Measurements from ENCODE around the gene GPC6. TPM values are rescaled to one million over a fixed set of nuclear protein-coding genes. Genes with fewer than 3 reads are reported as not detected.

GPC6 gene
- polyA plus RNA-seq, 1 donor = 4.1 TPM

- DNase-seq = no peak
These were observed 721.7 kb downstream of the GPC6 start for GRCh38 chr13:93948162-93948922.

DNA sequence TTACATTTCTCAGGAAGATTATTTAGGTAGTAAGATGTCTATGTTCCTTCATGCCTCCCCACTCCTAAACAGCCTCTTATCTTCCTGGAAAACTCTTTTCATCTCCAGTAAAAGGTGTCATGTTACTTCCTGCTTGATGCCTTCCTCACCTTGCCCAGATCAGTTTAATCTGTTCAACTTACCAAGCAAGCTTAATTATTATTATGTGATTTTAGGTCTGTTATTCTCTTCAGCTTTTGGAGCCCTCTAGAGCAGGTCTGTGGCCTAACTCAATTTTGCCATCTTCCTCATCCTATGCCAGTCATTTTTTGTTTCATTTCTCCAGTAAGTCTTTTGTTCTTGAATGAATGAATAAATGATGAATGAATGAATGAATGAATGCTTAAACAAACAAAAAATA, 724.5 kb downstream of the GPC6 start:
- no peak for DNase-seq

- no peak for DNase-seq
These were observed 725.3 kb downstream of the GPC6 start for GRCh38 chr13:93951951-93952350.

DNA sequence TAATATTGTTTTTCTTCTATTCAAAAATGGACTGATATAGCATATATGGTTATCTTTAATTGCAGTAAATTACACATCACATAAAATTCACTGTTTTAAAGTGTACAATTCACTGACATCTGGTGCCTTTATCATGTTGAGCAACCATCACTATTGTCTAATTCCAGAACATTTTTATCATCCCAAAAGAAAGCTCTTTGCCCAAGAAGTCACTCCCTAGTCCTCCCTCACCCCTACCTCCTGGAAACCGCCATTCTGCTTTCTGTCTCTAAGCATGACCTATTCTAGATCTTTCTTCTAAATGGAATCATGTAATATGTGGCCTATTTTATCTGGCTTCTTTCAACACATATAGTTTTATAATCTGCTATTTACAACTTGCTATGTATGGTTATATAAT, 727.2 kb downstream of the GPC6 start:
- DNase-seq = no peak

GRCh38 chr13:93955904-93956303, 729.3 kb downstream of the GPC6 start:
- peak; percentile 4 for DNase-seq

GRCh38 chr13:93956426-93956825, 729.8 kb downstream of the GPC6 start:
- no peak for DNase-seq

DNA sequence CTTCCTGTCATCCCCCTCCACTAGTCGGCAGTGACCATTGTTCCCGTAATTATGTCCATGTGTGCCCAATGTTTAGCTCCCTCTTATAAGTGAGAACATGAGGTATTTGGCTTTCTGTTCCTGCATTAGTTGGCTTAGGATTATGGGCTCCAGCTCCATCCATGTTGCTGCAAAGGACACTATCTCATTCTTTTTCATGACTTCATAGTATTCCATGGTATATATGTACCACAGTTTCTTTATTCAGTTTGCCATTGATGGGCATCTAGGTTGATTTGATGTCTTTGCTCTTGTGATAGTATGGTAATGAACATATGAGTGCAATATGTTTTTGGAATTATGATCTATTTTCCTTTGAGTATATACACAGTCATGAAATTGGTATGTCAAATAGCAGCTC, 730.8 kb downstream of the GPC6 start:
- DNase-seq = no peak

- no peak for DNase-seq
These were observed 733.4 kb downstream of the GPC6 start for GRCh38 chr13:93959796-93960533.

GRCh38 chr13:93963266-93964145, 736.9 kb downstream of the GPC6 start:
- no peak for DNase-seq

GRCh38 chr13:93964146-93964512, 737.5 kb downstream of the GPC6 start:
- no peak for DNase-seq

DNA sequence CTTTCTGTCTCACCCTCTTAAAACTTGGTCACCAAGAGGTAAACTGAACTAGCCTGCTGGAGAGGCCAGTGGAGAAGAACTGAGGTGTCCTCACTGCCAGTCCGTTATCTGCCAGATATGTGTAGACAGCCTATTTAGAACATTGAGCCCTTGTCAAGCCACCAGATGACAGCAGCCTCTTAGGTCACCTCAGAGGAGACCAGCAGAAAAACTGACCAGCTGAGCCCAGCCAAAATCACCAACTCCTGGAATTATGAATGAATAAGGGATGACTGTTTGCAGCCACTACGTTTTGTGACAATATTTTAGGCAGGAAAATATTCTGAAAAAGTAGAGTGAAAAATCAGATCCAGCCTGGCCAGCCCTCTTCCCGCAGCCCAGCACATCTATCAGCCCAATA, 739.0 kb downstream of the GPC6 start:
- no peak for DNase-seq

GRCh38 chr13:93966267-93966936, 739.8 kb downstream of the GPC6 start:
- no peak for DNase-seq

DNA sequence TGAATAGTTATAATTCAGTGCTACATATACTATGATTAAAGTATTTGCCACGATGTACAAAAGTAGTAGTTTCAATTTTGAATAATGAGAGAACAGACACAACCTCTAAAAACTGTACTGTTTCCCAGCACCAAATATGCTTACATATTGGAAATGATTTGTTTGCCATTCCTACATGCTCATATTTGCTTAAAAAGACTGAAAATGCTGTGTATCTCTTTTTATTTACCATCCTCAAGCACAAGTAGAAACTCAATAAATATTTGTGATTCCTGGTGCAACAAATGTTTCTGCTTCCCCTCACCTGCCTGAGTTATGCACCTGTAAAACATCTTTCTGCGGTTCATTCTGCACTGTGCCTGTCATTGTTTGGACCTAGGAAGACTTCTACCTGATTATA, 740.7 kb downstream of the GPC6 start:
- DNase-seq = no peak

GRCh38 chr13:93975242-93975641, 748.6 kb downstream of the GPC6 start:
- no peak for DNase-seq

DNA sequence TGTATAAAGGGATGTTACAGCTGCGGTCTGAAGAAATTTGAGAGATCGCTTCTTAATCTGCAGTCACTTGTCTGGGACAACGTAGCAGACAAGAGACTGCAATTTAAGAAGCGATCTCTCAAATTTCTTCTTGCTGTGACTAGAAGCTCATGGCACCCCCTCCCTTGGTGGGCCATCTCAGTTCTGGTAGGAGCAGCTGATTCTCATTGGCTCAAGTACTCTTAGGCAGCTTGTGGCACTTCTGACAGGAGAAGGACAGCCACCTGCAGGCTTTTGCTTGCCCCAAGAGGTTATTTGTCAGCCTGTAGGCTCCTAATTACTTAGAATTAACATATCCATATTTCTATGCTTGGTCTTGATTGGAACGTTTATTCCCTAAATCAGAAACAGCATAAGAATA, 749.9 kb downstream of the GPC6 start:
- no peak for DNase-seq

- DNase-seq = no peak
These were observed 751.4 kb downstream of the GPC6 start for GRCh38 chr13:93977986-93978385.

DNA sequence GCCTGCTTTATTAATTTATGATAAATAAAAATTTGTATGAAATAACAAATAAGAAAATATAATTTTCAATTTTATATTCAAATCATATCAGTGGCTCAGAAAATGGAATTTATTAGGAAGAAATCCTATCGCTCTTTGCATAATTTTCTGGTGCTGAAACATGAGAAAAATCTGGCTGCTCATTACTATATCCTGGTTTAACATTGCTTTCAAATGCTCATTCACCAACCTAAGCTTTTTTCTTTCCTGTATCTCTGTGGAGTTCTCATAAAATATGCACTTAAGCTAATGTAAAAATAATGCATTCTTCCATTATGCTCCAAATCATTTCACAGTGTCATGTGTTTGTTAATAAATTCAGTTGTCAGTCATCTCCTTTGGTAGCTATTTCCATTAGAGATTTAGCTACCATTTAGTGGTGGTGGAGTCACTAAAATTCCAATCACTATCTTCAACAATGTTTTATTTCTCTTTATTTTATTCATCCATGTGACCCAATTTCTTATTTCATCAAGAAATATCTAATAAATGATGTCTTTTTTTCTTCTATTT, 754.9 kb downstream of the GPC6 start:
- no peak for DNase-seq

- no peak for DNase-seq
These were observed 755.7 kb downstream of the GPC6 start for GRCh38 chr13:93982179-93982918.

GRCh38 chr13:93984052-93984451, 757.4 kb downstream of the GPC6 start:
- DNase-seq = no peak

DNA sequence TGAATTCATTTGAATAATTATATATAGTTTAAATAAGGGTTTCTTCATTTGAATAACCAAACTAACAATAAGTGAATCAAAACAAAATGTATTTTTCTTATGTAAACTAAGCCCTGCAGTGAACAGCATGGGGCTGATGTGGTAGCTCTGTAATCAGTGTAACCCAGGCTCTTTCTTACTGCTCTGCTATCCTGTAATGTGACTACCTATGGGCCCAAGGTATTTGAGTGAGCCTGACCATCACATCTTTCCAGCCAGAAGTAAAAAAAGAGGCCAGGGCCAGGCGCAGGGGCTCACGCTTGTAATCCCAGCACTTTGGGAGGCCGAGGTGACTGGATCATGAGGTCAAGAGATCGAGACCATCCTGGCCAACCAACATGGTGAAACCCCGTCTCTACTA, 758.3 kb downstream of the GPC6 start:
- no peak for DNase-seq

DNA sequence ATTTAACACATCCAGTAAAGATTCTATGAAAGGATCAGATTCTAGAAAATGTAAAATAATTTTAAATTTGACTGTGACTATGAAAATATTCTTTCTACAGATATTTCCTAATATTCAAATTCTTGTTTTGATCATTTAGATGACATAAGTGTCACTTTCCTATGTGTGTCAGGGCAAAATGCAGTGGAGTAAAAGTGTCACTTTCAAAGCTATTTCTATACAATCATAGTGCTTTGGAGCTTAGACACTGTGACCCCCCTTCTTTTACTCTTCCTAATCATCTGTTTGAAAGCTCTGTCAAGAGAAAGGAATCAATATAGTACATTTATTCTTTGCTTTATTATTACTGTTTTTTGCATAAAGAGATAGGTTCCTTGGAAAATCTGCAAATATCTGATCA, 760.9 kb downstream of the GPC6 start:
- no peak for DNase-seq

- DNase-seq = no peak
These were observed 765.0 kb downstream of the GPC6 start for GRCh38 chr13:93991569-93991968.
